UCSD-AML1 (cell line): ENCODE data around the gene ARID3B.
"Not testable (repeated sequence)": the region's sequence is repeated elsewhere in the genome, so short reads cannot be mapped to it uniquely, and the experiment has no call there.

Experiments
- DNase-seq: peaks from one replicate; lab custom pipeline; 2025; ENCODE audit not compliant: unreplicated experiment; lab: John Stamatoyannopoulos, UW

Gene ARID3B

GRCh38 chr15:74531144-74531811 lies 9.7 kb upstream of the ARID3B start:
- no peak for DNase-seq

- no peak for DNase-seq
Measured at GRCh38 chr15:74535388-74536084, 5.5 kb upstream of the ARID3B start.

- no peak for DNase-seq
Measured at GRCh38 chr15:74537736-74538135, 3.3 kb upstream of the ARID3B start.

GRCh38 chr15:74539521-74539920 lies 1.5 kb upstream of the ARID3B start:
- DNase-seq, result not testable (repeated sequence)

- DNase-seq, result no peak
Measured at GRCh38 chr15:74540161-74540760, 759 bp upstream of the ARID3B start.

- peak; percentile 47 for DNase-seq
Measured at GRCh38 chr15:74541494-74542165, 610 bp downstream of the ARID3B start.

- no peak for DNase-seq
Measured at GRCh38 chr15:74542166-74543042, 1.4 kb downstream of the ARID3B start.

- no peak for DNase-seq
Measured at GRCh38 chr15:74543043-74543422, 2.0 kb downstream of the ARID3B start.

GRCh38 chr15:74543583-74543982 lies 2.6 kb downstream of the ARID3B start:
- no peak for DNase-seq

GRCh38 chr15:74545086-74545485 lies 4.1 kb downstream of the ARID3B start:
- DNase-seq, result no peak

GRCh38 chr15:74545776-74546656 lies 5.0 kb downstream of the ARID3B start:
- DNase-seq, result peak; percentile 97

- DNase-seq, result no peak
Measured at GRCh38 chr15:74547616-74548015, 6.6 kb downstream of the ARID3B start.

- DNase-seq, result no peak
Measured at GRCh38 chr15:74548241-74548640, 7.2 kb downstream of the ARID3B start.

- DNase-seq, result no peak
Measured at GRCh38 chr15:74549816-74550215, 8.8 kb downstream of the ARID3B start.

- DNase-seq, result no peak
Measured at GRCh38 chr15:74551714-74552113, 10.7 kb downstream of the ARID3B start.

GRCh38 chr15:74552773-74553441 lies 11.9 kb downstream of the ARID3B start:
- no peak for DNase-seq

GRCh38 chr15:74555192-74555591 lies 14.2 kb downstream of the ARID3B start:
- DNase-seq, result no peak

GRCh38 chr15:74558706-74559105 lies 17.7 kb downstream of the ARID3B start:
- DNase-seq, result no peak

GRCh38 chr15:74563442-74563841 lies 22.4 kb downstream of the ARID3B start:
- no peak for DNase-seq
